ENCODE measurements around the gene SNAP25. TPM values are rescaled to one million over a fixed set of nuclear protein-coding genes. Genes with fewer than 3 reads are reported as not detected.

SNAP25 gene
- total and polyA plus RNA-seq, 9 of the 15 experiments (the other 6 are each of a cell fraction or from before 2014, with no cell fraction given), result 0.07 TPM; not detected in 8

DNA sequence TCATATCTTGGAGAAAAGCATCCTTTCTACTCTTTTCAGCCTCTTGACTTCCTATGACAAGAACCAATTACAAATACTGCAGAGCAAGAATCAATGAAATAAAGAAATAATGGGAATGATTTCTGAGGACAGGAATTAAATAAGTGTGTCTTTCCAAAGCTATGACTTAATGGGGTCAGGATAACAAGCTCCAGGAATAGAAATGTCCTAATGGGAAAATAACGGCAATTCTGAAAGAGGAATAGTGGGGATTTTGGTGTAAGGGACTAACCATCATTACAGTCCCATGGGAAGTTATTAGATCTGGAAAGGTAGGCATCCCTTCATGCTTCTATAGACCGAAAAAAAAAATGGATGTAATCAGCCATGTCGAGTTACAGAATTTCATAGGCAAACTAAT lies 28.2 kb upstream of the SNAP25 start:
- no peaks in the 10 kb centered on the region for H3K9me1 ChIP-seq (ENCODE audit: control insufficient read depth, insufficient read depth, low read length)
- DNase-seq (ENCODE audit: extremely low read depth in 1 of 4, low spot score in 3 of 4), result no peak
- POLR2A ChIA-PET, result no interaction called here
- FAIRE-seq, result no peak
- no peaks in the 10 kb centered on the region for H4K20me1 ChIP-seq (replicated peaks; ENCODE audit: control insufficient read depth, insufficient read depth, low read length)
- no peak overlapping the region for H3K9ac ChIP-seq (ENCODE audit: insufficient read depth in 1 of 2, low read depth in 2 of 2, low read length in 2 of 2)
- no peak overlapping the region for H3K4me3 ChIP-seq
- H3K4me1 ChIP-seq (replicated peaks in 1 of 2; ENCODE audit: control insufficient read depth in 2 of 2, insufficient read depth in 2 of 2, low read length in 2 of 2), result no peaks in the 10 kb centered on the region
- no peaks in the 10 kb centered on the region for H3K36me3 ChIP-seq (ENCODE audit: control insufficient read depth, insufficient read depth, low read length)
- H3K27me3 ChIP-seq (ENCODE audit: control insufficient read depth in 2 of 2, insufficient read depth in 2 of 2, low read length in 2 of 2), result no peaks in the 10 kb centered on the region
- no peak for ATAC-seq
- no peaks in the 10 kb centered on the region for H3K9me3 ChIP-seq (replicated peaks; ENCODE audit: control insufficient read depth, insufficient read depth, low read depth, low read length)
- intact Hi-C loops (cut with micrococcal nuclease), result no loop called here
- H3K4me2 ChIP-seq (ENCODE audit: insufficient read depth, low read length), result no peak overlapping the region
- 3% methylated on average over 3 of the region's 3 CpGs for WGBS (ENCODE audit: insufficient coverage, low coverage, missing lambda C conversion rate)
- H3K79me2 ChIP-seq (ENCODE audit: control insufficient read depth, insufficient read depth, low read length), result no peaks in the 10 kb centered on the region
- H3K27ac ChIP-seq (ENCODE audit: extremely low read depth, low read depth, low read length), result no peak overlapping the region
- in situ Hi-C loops (cut with MboI), result no loop called here
- no TSS peak for BruUV-seq (replicated peaks)
- no peak for TF ChIP-seq ARHGAP35 (IDR thresholded peaks at IDR 0.05; ENCODE audit: partially characterized antibody)
- no peak for TF ChIP-seq SUPT5H (IDR thresholded peaks at IDR 0.05)
- TF ChIP-seq NFRKB (IDR thresholded peaks at IDR 0.05; ENCODE audit: low read depth), result no peak
- TF ChIP-seq TRIM28 (IDR thresholded peaks at IDR 0.05), result no peak
- no peak for TF ChIP-seq SAP30 (IDR thresholded peaks at IDR 0.05; ENCODE audit: borderline replicate concordance, insufficient read depth, low read depth, low read length, poor library complexity, severe bottlenecking)
- no peak for TF ChIP-seq GATA2 (CRISPR knock-in tag; IDR thresholded peaks at IDR 0.05)
- TF ChIP-seq KAT8 (IDR thresholded peaks at IDR 0.05; ENCODE audit: low read depth), result no peak
- TF ChIP-seq HINFP (tag; conservative IDR thresholded peaks at IDR 0.05; ENCODE audit: low read depth), result no peak
- no peak for TF ChIP-seq MXD1 (CRISPR knock-in tag; IDR thresholded peaks at IDR 0.05; ENCODE audit: borderline replicate concordance, poor library complexity, severe bottlenecking)
- TF ChIP-seq POLR2B (IDR thresholded peaks at IDR 0.05; ENCODE audit: low read depth, partially characterized antibody), result no peak
- TF ChIP-seq ZNF699 (CRISPR knock-in tag; IDR thresholded peaks at IDR 0.05; ENCODE audit: insufficient replicate concordance), result no peak
- TF ChIP-seq HDGF (IDR thresholded peaks at IDR 0.05), result no peak
- CTCF ChIA-PET (ENCODE audit: low intra/inter-chr PET ratio), result no interaction called here
- no peak overlapping the region for H2AFZ ChIP-seq (ENCODE audit: low read depth, low read length)
